Suprapubic skin (tissue), 3 donors: Measurements from ENCODE around the gene VPS33B.

Experiments used
- CTCF ChIP-seq, 2 donors: fragments of 200-600 bp in 1 of 2; fragments of 450-650 bp in 1 of 2; sonication (generic) in 1 of 2; IDR thresholded peaks; one replicate each; pipeline ENCODE4 v1.5.1; 2016 to 2019; ENCODE audit warnings: antibody characterized with exemption in 2 of 2, mild to moderate bottlenecking in 1 of 2, moderate library complexity in 1 of 2
- POLR2AphosphoS5 ChIP-seq, 3 donors: sonication (generic); formaldehyde crosslinking; IDR thresholded peaks; one replicate each; pipeline ENCODE4 v1.6.1; 2017; ENCODE audit warnings: antibody characterized with exemption in 3 of 3

GRCh38 chr15:90954712-90955623 is 67.4 kb downstream of the VPS33B start, which contains the start of gene RCCD1:
- no peak for TF ChIP-seq CTCF (IDR thresholded peaks at IDR 0.05)
- TF ChIP-seq POLR2AphosphoS5 (IDR thresholded peaks at IDR 0.05), result peak in 1 of 3 donors; percentile 79
